ENCODE measurements around the gene ADCY1.

Gene ADCY1

DNA sequence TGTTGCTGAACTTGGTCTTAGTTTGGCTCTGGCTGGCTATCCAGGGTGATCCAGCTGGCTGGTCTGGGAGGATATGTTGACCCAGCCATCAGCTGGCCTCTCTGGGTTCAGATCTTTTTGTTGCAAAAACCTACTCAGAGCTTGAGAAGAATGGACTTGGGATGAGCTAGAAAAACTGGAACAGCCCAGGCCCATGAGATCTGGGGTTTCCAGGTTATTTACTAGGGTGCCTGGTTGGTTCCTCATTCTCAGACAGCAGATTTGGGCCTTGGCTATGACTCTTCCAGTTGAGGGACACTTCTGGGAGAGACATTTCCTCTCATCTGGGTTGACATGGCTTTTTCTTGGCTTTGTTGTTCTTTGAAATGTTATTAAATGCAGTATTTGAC is 116.6 kb downstream of the ADCY1 start:
- no peak for DNase-seq (ENCODE audit: low spot score)

DNA sequence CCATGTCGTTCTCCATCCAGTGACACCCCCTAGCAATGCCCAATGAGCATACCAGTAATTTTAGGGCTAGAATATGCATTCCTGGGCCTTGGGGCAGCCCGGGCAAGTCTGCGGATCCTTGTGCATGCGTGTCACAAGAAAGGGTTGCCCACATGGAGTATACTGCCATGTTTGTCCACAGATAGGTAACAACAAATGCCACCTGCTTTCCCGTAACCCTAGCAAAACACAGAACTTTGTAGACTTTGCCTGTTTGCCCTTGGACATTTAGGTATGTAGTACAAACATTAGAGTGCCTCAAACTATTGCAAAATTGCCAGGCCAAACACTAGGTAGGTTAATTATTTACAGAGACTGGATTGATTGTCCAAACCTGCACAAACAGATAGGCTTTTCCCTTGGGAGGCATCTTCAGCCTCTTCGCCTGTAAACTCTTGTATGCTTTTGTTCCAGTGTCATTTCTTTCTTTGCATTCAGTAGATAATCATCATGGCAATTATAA is 117.0 kb downstream of the ADCY1 start:
- DNase-seq (ENCODE audit: low spot score), result peak; percentile 79

DNA sequence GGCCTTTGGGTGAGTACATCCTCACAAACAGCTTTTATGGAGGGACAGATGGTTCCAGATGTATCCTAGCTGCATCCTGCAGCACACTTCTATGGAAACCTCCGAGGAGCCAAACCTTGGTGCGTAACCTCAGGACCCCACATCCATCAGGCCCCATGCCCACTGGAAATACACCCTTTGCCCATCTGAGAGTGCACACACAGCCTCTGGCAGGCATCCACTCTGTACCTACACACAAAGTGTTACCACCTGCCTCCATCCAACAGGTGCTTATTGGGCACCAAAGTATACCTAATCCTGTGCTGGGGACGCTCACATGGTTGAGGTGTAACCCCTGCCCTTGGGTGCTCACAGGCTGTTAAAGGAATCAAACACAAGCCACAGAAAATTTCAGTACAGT is 117.9 kb downstream of the ADCY1 start:
- DNase-seq (ENCODE audit: low spot score), result no peak

GRCh38 chr7:45695249-45695995 is 121.3 kb downstream of the ADCY1 start:
- DNase-seq (ENCODE audit: low spot score), result no peak

DNA sequence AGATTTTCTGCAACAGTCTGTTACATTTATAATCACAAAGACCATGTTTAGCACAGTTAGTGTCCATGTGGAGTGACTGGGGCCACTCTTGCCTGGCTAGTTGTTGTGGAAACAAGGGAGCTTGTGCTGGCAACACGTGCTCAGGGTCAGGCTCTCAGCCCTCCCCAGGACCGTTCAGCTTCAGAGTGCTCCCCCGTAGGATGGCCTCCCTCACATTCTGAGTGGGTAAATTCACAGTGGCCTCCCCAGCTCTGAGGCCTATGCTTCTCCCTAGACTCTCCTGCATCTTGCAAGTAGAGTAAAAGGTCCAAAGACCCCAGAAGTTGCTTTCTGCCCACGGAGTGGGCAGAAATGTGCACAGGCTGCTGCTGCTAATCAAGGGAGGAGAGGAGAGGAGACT is 122.3 kb downstream of the ADCY1 start:
- DNase-seq (ENCODE audit: low spot score), result no peak

DNA sequence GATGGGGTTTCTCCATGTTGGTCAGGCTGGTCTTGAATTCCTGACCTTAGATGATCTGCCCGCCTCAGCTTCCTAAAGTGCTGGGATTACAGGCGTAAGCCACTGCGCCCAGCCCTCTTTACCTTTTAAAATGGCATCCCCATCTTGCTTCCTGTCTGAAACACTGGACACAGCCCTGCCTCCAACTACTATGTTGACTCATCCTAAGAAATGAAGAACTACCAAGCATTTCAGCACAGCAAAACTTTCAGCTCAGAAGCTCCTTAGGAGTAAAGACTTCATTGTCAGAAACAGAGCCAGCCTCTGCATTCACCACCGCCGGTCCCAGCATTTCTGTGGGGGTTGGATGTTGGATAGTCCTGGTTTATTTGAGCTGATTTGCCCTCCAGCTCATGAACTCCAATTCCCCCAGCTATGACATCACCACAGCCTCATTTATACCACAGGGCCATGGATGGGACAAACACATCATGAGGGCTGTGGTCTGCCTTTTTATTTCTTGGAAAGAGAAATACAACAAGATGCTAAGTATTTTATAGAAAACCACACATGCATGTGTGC is 123.5 kb downstream of the ADCY1 start:
- DNase-seq (ENCODE audit: low spot score), result no peak

GRCh38 chr7:45698303-45699014 is 124.3 kb downstream of the ADCY1 start:
- no peak for DNase-seq (ENCODE audit: low spot score)

- DNase-seq (ENCODE audit: low spot score), result no peak
Measured at GRCh38 chr7:45699015-45699309, 124.8 kb downstream of the ADCY1 start.

GRCh38 chr7:45699726-45700390 is 125.7 kb downstream of the ADCY1 start:
- DNase-seq (ENCODE audit: low spot score), result no peak

- DNase-seq (ENCODE audit: low spot score), result no peak
Measured at GRCh38 chr7:45700556-45700955, 126.4 kb downstream of the ADCY1 start.

DNA sequence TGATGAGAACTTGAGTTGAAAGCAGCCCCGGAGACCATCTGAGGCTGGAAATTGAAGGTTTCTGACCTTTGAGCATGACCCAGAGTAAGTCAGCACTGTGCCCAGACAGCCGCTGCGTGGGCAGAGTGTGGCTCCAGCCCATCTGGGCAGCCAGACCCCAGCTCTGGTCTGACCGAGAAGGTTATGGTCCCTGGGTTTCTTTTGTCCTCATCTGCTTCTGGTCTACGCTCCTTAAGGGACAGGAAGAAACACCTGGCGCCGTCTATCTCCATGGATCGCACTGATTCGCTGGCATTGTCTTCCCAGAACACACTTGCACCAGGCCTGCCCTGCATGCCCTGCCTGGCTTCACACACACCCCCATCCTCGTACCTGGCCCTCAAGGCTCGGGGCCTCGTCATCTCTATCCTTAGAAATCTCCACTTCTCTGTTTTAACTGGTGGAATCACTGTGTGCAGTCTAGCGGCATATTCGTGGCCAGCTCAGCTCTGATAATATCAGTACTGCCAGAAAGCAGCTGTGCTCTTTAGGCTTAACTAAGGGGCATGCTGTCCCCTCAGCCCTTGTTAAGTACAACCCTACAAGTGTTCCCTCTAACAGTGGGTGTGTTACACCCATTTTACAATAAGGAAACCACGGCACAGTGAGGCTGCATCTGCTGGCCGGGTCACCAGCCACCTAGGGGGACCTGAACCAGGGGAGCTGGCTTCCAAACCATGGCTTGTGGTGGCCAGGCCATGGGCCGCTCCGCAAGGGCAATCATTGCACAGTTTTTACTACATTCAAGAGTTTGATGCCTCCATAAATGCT is 127.7 kb downstream of the ADCY1 start:
- no peak for DNase-seq (ENCODE audit: low spot score)

DNA sequence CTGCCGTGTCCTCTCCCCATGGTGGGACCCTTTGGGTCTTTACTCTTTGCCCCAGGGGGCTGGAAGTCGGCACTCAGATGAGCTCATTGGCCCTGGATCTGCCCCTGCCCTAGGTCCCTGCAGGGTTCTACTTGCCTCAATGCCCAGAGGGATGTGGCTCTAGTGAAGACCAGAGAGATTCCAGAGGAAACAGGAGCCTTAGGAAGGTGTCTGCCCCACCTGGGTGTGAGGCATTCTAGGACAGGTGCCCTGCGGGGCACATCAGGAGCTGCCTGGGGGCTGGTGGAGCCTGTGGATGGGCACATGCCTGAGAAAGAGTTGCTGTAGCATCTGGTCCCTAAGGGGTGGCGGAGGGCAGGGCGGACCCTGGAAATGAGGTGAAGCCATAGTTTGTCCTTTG is 128.6 kb downstream of the ADCY1 start:
- DNase-seq (ENCODE audit: low spot score), result no peak

DNA sequence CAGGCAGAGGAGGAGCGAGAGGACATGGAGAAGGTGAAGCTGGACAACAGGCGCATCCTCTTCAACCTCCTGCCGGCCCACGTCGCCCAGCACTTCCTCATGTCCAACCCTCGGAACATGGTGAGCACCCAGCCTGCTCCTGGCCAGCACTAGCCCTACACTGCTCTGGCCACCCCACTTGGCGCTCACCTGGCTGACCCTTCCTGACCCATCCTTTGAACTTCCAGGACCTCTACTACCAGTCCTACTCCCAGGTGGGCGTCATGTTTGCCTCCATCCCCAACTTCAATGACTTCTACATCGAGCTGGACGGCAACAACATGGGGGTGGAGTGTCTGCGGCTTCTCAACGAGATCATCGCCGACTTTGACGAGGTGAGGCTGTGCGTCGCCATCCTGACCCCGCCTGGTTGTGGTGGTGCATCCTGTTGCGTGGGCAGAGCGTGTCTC is 129.2 kb downstream of the ADCY1 start:
- DNase-seq (ENCODE audit: low spot score), result no peak

GRCh38 chr7:45703911-45704682 is 129.9 kb downstream of the ADCY1 start:
- DNase-seq (ENCODE audit: low spot score), result no peak

DNA sequence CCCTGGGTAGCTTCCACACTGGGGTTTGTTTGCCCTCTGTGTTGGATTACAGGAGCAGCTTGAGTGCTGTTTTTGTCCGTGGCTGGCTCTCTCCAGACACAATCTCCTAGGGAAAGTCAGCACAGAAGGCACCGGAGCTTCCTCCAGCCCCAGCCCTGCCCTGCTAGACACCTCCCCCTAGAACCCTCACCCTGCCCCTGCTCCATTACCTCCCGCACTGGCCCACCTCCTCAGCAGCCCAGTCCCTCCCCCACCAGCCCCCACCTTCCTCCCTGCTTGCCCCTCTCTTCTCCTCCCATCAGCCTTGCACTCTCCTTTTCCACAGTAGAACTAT is 130.5 kb downstream of the ADCY1 start:
- DNase-seq (ENCODE audit: low spot score), result no peak

DNA sequence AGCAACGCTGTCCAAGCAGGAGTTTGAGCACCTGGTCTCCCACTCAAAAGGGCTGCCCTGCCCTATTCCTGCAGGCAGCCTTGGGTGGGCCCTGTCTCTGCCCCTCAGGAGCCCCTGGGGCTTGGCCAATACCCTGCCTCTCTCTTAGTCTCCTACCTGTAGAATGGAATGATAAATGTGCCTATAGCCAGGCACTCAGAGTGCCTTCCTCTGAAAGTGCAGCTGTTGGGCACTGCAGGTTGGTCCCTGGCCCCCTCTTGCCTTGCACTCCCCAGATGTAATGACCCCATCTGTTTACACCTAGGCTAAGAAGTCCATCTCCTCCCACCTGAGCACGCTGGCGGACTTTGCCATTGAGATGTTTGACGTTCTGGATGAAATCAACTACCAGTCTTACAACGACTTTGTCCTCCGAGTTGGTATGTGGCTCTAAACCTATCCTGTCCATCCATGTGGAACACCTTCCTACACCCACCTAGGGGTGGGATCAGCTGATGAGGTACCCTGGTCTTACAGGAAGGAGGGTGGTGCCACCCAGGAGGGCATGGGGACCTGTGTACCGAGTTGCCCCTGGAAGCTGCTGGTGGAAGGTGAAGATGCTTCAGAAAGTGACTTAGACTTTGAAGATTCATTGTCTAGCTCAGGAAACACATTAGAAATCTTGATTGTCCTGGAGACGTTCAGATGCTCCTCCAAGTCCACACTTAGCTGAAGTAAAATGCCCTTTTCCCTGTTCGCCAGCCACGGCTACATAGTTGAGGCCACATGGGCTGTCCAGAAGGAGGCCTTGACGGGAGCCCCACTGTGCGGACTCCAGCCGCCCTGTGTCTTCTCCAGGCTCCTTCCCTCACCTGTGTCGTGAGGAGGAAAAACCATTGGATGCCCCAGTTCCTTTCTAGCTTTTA is 134.1 kb downstream of the ADCY1 start:
- no peak for DNase-seq (ENCODE audit: low spot score)

- DNase-seq (ENCODE audit: low spot score), result no peak
Measured at GRCh38 chr7:45709168-45710042, 135.2 kb downstream of the ADCY1 start.

DNA sequence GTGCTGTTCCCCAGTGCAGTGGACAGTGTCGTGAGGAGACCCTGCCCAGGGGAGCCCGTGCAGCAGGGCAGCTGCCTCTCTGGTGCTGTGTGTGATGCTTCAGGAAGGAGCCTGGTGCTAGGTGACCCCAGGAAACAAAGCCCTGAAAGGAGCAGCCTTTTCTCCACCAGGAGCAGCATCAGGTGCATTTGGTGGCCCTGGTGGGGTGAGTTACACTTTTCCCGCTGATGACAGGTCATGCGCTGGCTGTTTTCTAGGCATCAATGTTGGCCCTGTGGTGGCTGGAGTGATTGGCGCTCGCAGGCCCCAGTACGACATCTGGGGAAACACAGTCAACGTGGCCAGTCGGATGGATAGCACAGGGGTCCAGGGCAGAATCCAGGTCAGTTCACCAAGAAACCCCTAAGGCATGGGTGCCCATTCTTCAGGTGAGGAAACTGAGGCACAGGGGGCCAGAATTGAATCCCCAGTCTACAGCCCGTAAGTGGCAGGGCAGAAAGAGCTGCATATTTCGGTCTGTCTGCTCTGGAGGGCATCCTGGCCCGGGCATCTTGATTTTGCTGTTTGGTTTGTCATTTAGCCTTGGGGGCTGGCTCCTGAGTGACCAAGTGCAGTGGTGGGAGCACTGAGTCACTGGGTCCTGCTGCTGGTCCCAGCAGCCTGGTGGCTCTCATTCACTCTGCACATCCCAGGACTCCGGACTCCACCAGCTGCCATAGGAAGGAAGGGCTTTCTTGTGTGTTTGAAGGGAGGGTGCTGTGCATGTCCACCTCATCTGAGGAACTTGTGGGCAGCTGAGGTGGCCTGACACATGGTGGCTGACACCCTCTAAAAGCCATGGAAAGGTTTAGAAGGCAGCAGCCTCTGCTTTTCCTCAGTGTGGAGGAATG is 136.3 kb downstream of the ADCY1 start:
- no peak for DNase-seq (ENCODE audit: low spot score)
